ENCODE data around the gene GNPDA1.
"Not testable (repeated sequence)": the region's sequence is repeated elsewhere in the genome, so short reads cannot be mapped to it uniquely, and the experiment has no call there.

GNPDA1 gene

DNA sequence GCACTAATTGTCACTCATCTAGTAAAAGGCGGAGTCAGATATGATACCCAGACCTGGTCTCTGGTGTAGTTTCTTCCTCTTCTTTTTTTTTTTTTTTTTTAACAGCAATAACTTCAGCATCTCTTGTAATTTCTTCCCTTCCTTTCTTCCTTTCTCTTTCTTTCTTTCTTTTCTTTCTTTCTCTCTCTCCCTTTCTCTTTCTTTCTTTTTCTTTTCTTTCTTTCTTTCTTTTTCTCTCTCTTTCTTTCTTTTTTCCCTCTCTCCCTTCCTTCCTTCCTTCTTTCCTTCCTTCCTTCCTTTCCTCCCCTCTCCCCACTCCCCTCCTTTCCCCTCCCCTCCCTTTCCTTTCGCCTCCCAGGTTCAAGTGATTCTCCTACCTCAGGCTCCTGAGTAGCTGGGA lies 25.9 kb upstream of the GNPDA1 start:
- TF ChIP-seq POLR2AphosphoS5 (IDR thresholded peaks at IDR 0.05; ENCODE audit: low read depth, low read length) (no peak), TAF1 (IDR thresholded peaks at IDR 0.05; ENCODE audit: borderline replicate concordance, low read depth, low read length) (no peak)
- FAIRE-seq = no peak
- DNase-seq (ENCODE audit: insufficient read length) = no peak

- FAIRE-seq; DNase-seq (ENCODE audit: insufficient read length): not testable (repeated sequence)
Observed at GRCh38 chr5:142037599-142037998, 24.8 kb upstream of the GNPDA1 start.

DNA sequence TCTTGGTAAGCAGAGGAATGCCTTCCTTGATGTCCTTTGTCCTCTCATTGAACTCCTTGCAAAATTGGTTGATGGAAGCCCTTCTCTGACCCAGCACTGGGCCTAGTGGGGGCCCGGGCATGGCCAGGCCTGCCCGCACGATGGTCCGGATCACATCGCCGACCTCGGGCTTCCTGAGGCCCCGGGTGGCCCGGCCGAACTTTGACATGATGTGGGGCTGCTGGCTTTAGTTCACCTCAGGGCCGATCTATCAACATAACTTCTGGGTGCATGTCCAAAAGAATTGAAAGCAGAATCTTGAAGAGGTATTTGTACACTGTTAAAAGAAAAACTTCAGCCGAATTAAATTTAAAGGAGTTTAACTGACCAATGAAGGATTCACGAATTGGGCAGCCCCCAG lies 24.1 kb upstream of the GNPDA1 start:
- TF ChIP-seq POLR2AphosphoS5 (IDR thresholded peaks at IDR 0.05; ENCODE audit: low read depth, low read length) = no peak
- TF ChIP-seq TAF1 (IDR thresholded peaks at IDR 0.05; ENCODE audit: borderline replicate concordance, low read depth, low read length) = no peak
- no peak for TF ChIP-seq POLR2A (IDR thresholded peaks at IDR 0.05; ENCODE audit: low read depth, low read length)
- FAIRE-seq (no peak), DNase-seq (ENCODE audit: insufficient read length) (no peak)

DNA sequence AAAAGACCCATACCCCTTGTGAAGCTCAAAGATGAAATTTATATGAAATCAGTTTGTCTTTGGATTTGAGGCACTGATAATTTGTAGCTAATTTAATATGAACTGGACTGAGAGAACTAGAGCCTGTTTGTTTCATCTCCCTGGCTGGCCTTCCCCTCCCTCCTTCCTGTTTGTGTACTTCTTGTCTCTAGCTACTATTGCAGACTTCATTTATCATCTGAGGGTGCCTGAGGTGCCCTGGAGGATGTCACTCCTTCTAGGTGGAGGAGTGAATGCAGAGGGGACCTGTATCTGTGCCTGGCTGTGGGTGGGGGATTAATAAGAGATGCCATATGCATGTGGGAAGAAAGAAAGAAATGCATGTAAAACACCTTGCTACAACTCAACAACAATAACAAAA lies 22.2 kb upstream of the GNPDA1 start:
- TF ChIP-seq POLR2A (IDR thresholded peaks at IDR 0.05; ENCODE audit: low read depth, low read length) = no peak
- TF ChIP-seq TAF1 (IDR thresholded peaks at IDR 0.05; ENCODE audit: borderline replicate concordance, low read depth, low read length) = no peak
- no peak for TF ChIP-seq POLR2AphosphoS5 (IDR thresholded peaks at IDR 0.05; ENCODE audit: low read depth, low read length)
- no peak for DNase-seq (ENCODE audit: insufficient read length)
- no peak for FAIRE-seq

GRCh38 chr5:142033632-142034567 lies 21.1 kb upstream of the GNPDA1 start:
- not testable (repeated sequence) for FAIRE-seq; DNase-seq (ENCODE audit: insufficient read length)

GRCh38 chr5:142032747-142033631 lies 20.2 kb upstream of the GNPDA1 start:
- FAIRE-seq (no peak), DNase-seq (ENCODE audit: insufficient read length) (no peak)
- no peak for TF ChIP-seq POLR2A (IDR thresholded peaks at IDR 0.05; ENCODE audit: low read depth, low read length)

DNA sequence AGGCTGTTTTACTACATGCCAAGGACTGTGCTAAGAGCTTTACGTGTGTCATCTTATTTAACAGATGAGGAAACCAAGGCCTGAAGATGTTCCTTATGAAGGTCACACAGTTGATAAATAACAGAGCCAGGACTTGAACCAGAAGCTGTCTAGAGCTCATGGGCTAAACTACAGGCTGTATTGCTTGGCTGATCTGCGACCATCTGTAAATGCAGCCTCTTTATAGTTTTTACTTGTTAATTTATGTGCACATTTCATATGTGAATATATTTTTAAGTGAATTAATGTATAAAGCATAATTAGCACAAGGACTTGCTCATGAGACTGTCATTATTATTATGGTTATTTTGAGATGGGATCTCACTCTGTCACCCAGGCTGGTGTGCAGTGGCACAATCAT lies 19.3 kb upstream of the GNPDA1 start:
- no peak for DNase-seq (ENCODE audit: insufficient read length)

GRCh38 chr5:142025637-142026036 lies 12.8 kb upstream of the GNPDA1 start:
- TF ChIP-seq TAF1 (IDR thresholded peaks at IDR 0.05; ENCODE audit: borderline replicate concordance, low read depth, low read length) (no peak), POLR2A (IDR thresholded peaks at IDR 0.05; ENCODE audit: low read depth, low read length) (no peak)
- FAIRE-seq (no peak), DNase-seq (ENCODE audit: insufficient read length) (no peak)

More for the DNA sequence above, 19.3 kb upstream of the GNPDA1 start:
- FAIRE-seq = no peak
- no peak for TF ChIP-seq POLR2AphosphoS5 (IDR thresholded peaks at IDR 0.05; ENCODE audit: low read depth, low read length)
- no peak for TF ChIP-seq POLR2A (IDR thresholded peaks at IDR 0.05; ENCODE audit: low read depth, low read length)
- no peak for TF ChIP-seq TAF1 (IDR thresholded peaks at IDR 0.05; ENCODE audit: borderline replicate concordance, low read depth, low read length)

GRCh38 chr5:142024771-142025304 lies 12.0 kb upstream of the GNPDA1 start:
- DNase-seq (ENCODE audit: insufficient read length) = peak; percentile 70
- TF ChIP-seq POLR2A (IDR thresholded peaks at IDR 0.05; ENCODE audit: low read depth, low read length) (no peak), POLR2AphosphoS5 (IDR thresholded peaks at IDR 0.05; ENCODE audit: low read depth, low read length) (no peak), TAF1 (IDR thresholded peaks at IDR 0.05; ENCODE audit: borderline replicate concordance, low read depth, low read length) (no peak)
- peak; percentile 71 for FAIRE-seq

DNA sequence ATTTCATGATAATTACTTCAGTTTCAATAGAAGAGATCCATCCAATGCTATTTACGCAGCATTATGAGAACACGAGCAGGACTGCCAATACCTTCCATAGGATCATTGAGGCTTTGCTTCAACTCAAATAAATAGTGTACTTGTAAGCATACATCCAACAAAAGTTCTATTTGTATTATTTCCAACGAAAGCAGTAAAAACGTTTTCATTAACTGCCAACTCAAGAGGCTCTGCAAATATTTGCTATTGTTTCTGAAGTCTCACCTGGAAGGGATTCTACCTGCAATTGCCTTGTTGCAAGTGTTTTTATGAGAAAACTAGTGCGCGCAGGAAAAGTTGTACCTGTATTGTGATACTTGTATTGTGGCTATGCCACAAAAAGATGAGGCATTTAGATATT lies 11.0 kb upstream of the GNPDA1 start:
- no peak for TF ChIP-seq POLR2AphosphoS5 (IDR thresholded peaks at IDR 0.05; ENCODE audit: low read depth, low read length)
- no peak for TF ChIP-seq POLR2A (IDR thresholded peaks at IDR 0.05; ENCODE audit: low read depth, low read length)
- no peak for TF ChIP-seq TAF1 (IDR thresholded peaks at IDR 0.05; ENCODE audit: borderline replicate concordance, low read depth, low read length)

GRCh38 chr5:142020122-142020659 lies 7.4 kb upstream of the GNPDA1 start:
- TF ChIP-seq POLR2AphosphoS5 (IDR thresholded peaks at IDR 0.05; ENCODE audit: low read depth, low read length) (no peak), TAF1 (IDR thresholded peaks at IDR 0.05; ENCODE audit: borderline replicate concordance, low read depth, low read length) (no peak), POLR2A (IDR thresholded peaks at IDR 0.05; ENCODE audit: low read depth, low read length) (no peak)
- FAIRE-seq = no peak
- no peak for DNase-seq (ENCODE audit: insufficient read length)

More for the DNA sequence above, 11.0 kb upstream of the GNPDA1 start:
- no peak for DNase-seq (ENCODE audit: insufficient read length)
- FAIRE-seq = no peak
